A549 (cell line): ENCODE data around the gene ATP2B3. TPM values are rescaled to one million over a fixed set of nuclear protein-coding genes. Genes with fewer than 3 reads are reported as not detected.

Source experiments
- ATAC-seq, 2 experiments: fragments of 200-7000 bp in 1 of 2; fragments of >200 bp in 1 of 2; cut with Nextera tagmentation in 1 of 2; cut with Tn5 transposase in 1 of 2; 3 replicates each; pipeline versions ENCODE4 v1.8.0 to v1.9.1; 2018 to 2020; ENCODE audit warnings: mild to moderate bottlenecking in 1 of 2, moderate library complexity in 1 of 2
- CTCF ChIA-PET: fragments of 300-600 bp; sonication (Branson Sonifier 250); formaldehyde crosslinking; extraction: SDS; loops from one replicate; lab custom pipeline; 2021; ENCODE audit warnings: antibody characterized with exemption, inconsistent platforms; lab: Yijun Ruan, JAX
- POLR2A ChIA-PET: fragments of 350-600 bp; formaldehyde crosslinking; extraction: SDS; loops from one replicate; lab custom pipeline; 2021; ENCODE audit warnings: antibody characterized with exemption, inconsistent platforms; lab: Yijun Ruan, JAX
- DNase-seq, 2 experiments: peaks; one replicate each; pipeline versions ENCODE4 v3.0.0 to v3.0.0-alpha.2; 2011 to 2016; ENCODE audit warnings: low read depth in 1 of 2, low spot score in 1 of 2
- FAIRE-seq: peaks from 2 replicates; lab custom pipeline; 2011; peaks lifted over from hg19 to GRCh38; lab: Jason Lieb, UNC
- H3K27ac ChIP-seq, 2 experiments: fragments of >200 bp; sonication (Bioruptor Twin); formaldehyde crosslinking; 3 replicates each; pipeline ENCODE4 v1.5.1; 2016 to 2017
- H3K4me1 ChIP-seq: fragments of >200 bp; sonication (Bioruptor Twin); formaldehyde crosslinking; 3 replicates; pipeline ENCODE4 v1.6.1; 2016
- H3K4me2 ChIP-seq: fragments of >200 bp; sonication (Bioruptor Twin); formaldehyde crosslinking; 3 replicates; pipeline ENCODE4 v1.6.1; 2016
- H3K4me3 ChIP-seq: fragments of >200 bp; sonication (Bioruptor Twin); formaldehyde crosslinking; 3 replicates; pipeline ENCODE4 v1.5.1; 2016
- H3K9me3 ChIP-seq: fragments of >200 bp; sonication (Bioruptor Twin); formaldehyde crosslinking; 3 replicates; pipeline ENCODE4 v1.6.1; 2016
- ATOH8 ChIP-seq: fragments of 250-450 bp; sonication (Bioruptor Pico); IDR thresholded peaks from 2 replicates; pipeline ENCODE4 v1.5.0; 2020; ENCODE audit warnings: low read depth, mild to moderate bottlenecking, moderate library complexity
- CBX2 ChIP-seq: fragments of 200-600 bp; sonication (generic); IDR thresholded peaks from 2 replicates; pipeline ENCODE4 v1.6.1; 2016; ENCODE audit warnings: low read depth, mild to moderate bottlenecking, borderline replicate concordance
- CEBPB ChIP-seq, 2 experiments: fragments of >200 bp in 1 of 2; sonication (Bioruptor Twin) in 1 of 2; formaldehyde crosslinking in 1 of 2; IDR thresholded peaks; 2 replicates each; pipeline ENCODE4 v1.6.1; 2012 to 2016
- CHD4 ChIP-seq: fragments of 200-600 bp; sonication (generic); IDR thresholded peaks from 2 replicates; pipeline ENCODE4 v1.6.1; 2016; ENCODE audit warnings: antibody characterized with exemption, mild to moderate bottlenecking, borderline replicate concordance
- CTCF ChIP-seq: fragments of >200 bp; sonication (Bioruptor Twin); formaldehyde crosslinking; IDR thresholded peaks from 3 replicates; pipeline ENCODE4 v1.5.1; 2016
- FOSL2 ChIP-seq, 2 experiments: fragments of 450-650 bp in 1 of 2; fragments of >200 bp in 1 of 2; sonication (Bioruptor Twin) in 1 of 2; formaldehyde crosslinking; IDR thresholded peaks; 2 replicates each; pipeline versions ENCODE4 v1.5.0 to v1.6.1; 2016 to 2020; ENCODE audit warnings: mild to moderate bottlenecking in 1 of 2, moderate library complexity in 1 of 2
- FOXS1 ChIP-seq: fragments of 250-450 bp; sonication (Bioruptor Pico); IDR thresholded peaks from 2 replicates; pipeline ENCODE4 v1.5.0; 2020; ENCODE audit warnings: mild to moderate bottlenecking, moderate library complexity
- HEYL ChIP-seq: fragments of 250-450 bp; sonication (Bioruptor Pico); IDR thresholded peaks from 2 replicates; pipeline ENCODE4 v1.8.0; 2021; ENCODE audit warnings: mild to moderate bottlenecking, moderate library complexity
- KDM1A ChIP-seq: fragments of 200-600 bp; sonication (generic); IDR thresholded peaks from 2 replicates; pipeline ENCODE4 v1.6.1; 2016; ENCODE audit warnings: low read depth, mild to moderate bottlenecking
- MYC ChIP-seq: IDR thresholded peaks from 2 replicates; pipeline ENCODE4 v1.6.1; 2012; ENCODE audit warnings: mild to moderate bottlenecking, inconsistent platforms, low read length, improper control_type of control experiment, borderline replicate concordance
- NFE2L2 ChIP-seq: fragments of 150-350 bp; conservative IDR thresholded peaks from 2 replicates; pipeline ENCODE4 v1.6.1; 2014; ENCODE audit warnings: low read length
- NPAS2 ChIP-seq: fragments of 250-450 bp; sonication (Bioruptor Pico); IDR thresholded peaks from 2 replicates; pipeline ENCODE4 v1.8.0; 2022; ENCODE audit warnings: mild to moderate bottlenecking, moderate library complexity, borderline replicate concordance
- NR3C1 ChIP-seq: fragments of >200 bp; sonication (Bioruptor Twin); formaldehyde crosslinking; IDR thresholded peaks from 3 replicates; pipeline ENCODE4 v1.6.1; 2017
- RAD21 ChIP-seq, 2 experiments: fragments of >200 bp in 1 of 2; sonication (Bioruptor Twin) in 1 of 2; formaldehyde crosslinking in 1 of 2; IDR thresholded peaks in 1 of 2; conservative IDR thresholded peaks in 1 of 2; 2 replicates in 1 of 2; 3 replicates in 1 of 2; pipeline ENCODE4 v1.6.1; 2012 to 2018; ENCODE audit warnings: inconsistent platforms in 1 of 2
- RNF2 ChIP-seq: fragments of 200-600 bp; sonication (generic); IDR thresholded peaks from 2 replicates; pipeline ENCODE4 v1.6.1; 2016; ENCODE audit warnings: low read depth, mild to moderate bottlenecking, antibody characterized with exemption, moderate library complexity, borderline replicate concordance
- ZNF302 ChIP-seq: fragments of 250-450 bp; sonication (Bioruptor Pico); IDR thresholded peaks from 2 replicates; pipeline ENCODE4 v1.9.0; 2021; ENCODE audit warnings: inconsistent platforms, mild to moderate bottlenecking, moderate library complexity
- ZSCAN20 ChIP-seq: fragments of 250-450 bp; sonication (Bioruptor Pico); IDR thresholded peaks from 2 replicates; pipeline ENCODE4 v1.8.0; 2022; ENCODE audit warnings: mild to moderate bottlenecking, moderate library complexity
- WGBS: methylation state at CpG from one replicate; pipeline ENCODE4 v1.1.6; 2017; ENCODE audit errors: missing lambda C conversion rate; 5-methylcytosine and 5-hydroxymethylcytosine counted together
- polyA plus RNA-seq, 4 experiments: library from polyadenylated mRNA; depleted of rRNA in 3 of 4; stranded (reverse); fragments of >200 nt; fragmentation: RNase III in 1 of 4; extraction: RNeasy Plus Mini Kit Qiagen cat#74134 plus additional on column Dnase treatment in 1 of 4; gene quantifications; 2 replicates in 3 of 4; 3 replicates in 1 of 4; pipeline ENCODE4 v1.2.3, GENCODE V29; 2011 to 2017

ATP2B3 gene
- polyA plus RNA-seq, 2 of the 4 experiments (the other 2 are of a cell fraction), result 0.13 to 0.30 TPM

- ATAC-seq (no peak), DNase-seq (no peak), FAIRE-seq (no peak)
- no peak for TF ChIP-seq KDM1A
- Histone ChIP-seq H3K4me3 (no peak overlapping the region), H3K9me3 (no peaks in the 10 kb centered on the region), H3K27ac (no peak overlapping the region), H3K4me2 (no peak overlapping the region), H3K4me1 (no peaks in the 10 kb centered on the region)
- ChIA-PET CTCF (interaction anchor here (3.8 kb wide), 1 partner anchor 10 kb away, joined by 20 read pairs; no protein-coding TSS in a partner anchor), POLR2A (no interaction called here)
- WGBS, result 40% methylated on average over 1 of the region's 8 CpGs
These were observed 27.3 kb downstream of the ATP2B3 start for GRCh38 chrX:153544727-153545126.

GRCh38 chrX:153546386-153546785 lies 28.9 kb downstream of the ATP2B3 start:
- ATAC-seq, result no peak
- CTCF ChIA-PET, result interaction anchor here (0.9 to 3.8 kb wide), 3 partner anchors 9 to 604 kb away, joined by 4 to 20 read pairs (median 4); no protein-coding TSS in a partner anchor
- DNase-seq, result no peak
- POLR2A ChIA-PET, result no interaction called here
- Histone ChIP-seq H3K4me1 (no peaks in the 10 kb centered on the region), H3K4me2 (no peak overlapping the region), H3K9me3 (no peaks in the 10 kb centered on the region), H3K4me3 (no peak overlapping the region), H3K27ac (no peak overlapping the region)
- TF ChIP-seq RAD21 (conservative IDR thresholded peaks at IDR 0.05 in 1 of 2, IDR thresholded peaks at IDR 0.05 in 1 of 2), result no peak
- no peak for TF ChIP-seq CEBPB (IDR thresholded peaks at IDR 0.05)
- no peak for TF ChIP-seq CTCF
- TF ChIP-seq HEYL (CRISPR knock-in tag), result no peak
- no peak for FAIRE-seq
- WGBS, result 81% methylated on average over 5 of the region's 11 CpGs

- Histone ChIP-seq H3K27ac (no peak overlapping the region), H3K4me3 (no peak overlapping the region), H3K4me2 (no peak overlapping the region), H3K4me1 (no peaks in the 10 kb centered on the region), H3K9me3 (no peaks in the 10 kb centered on the region)
- 51% methylated on average over 7 of the region's 7 CpGs for WGBS
- DNase-seq (no peak), FAIRE-seq (no peak), ATAC-seq (no peak; a peak in 1 of 6 replicates)
- ChIA-PET CTCF (interaction anchor here (0.9 to 3.5 kb wide), 4 partner anchors 8 to 605 kb away, joined by 3 to 21 read pairs (median 4); no protein-coding TSS in a partner anchor), POLR2A (no interaction called here)
- TF ChIP-seq HEYL (CRISPR knock-in tag), result no peak
- TF ChIP-seq KDM1A, result no peak
- no peak for TF ChIP-seq ZSCAN20 (CRISPR knock-in tag)
- no peak for TF ChIP-seq CBX2
- no peak for TF ChIP-seq FOXS1
- TF ChIP-seq NPAS2 (CRISPR knock-in tag), result no peak
- TF ChIP-seq NFE2L2, result no peak
- no peak for TF ChIP-seq CHD4
- TF ChIP-seq MYC, result no peak
- no peak for TF ChIP-seq ZNF302 (CRISPR knock-in tag)
- no peak for TF ChIP-seq RNF2
- no peak for TF ChIP-seq NR3C1
These were observed 29.8 kb downstream of the ATP2B3 start for GRCh38 chrX:153547195-153547594.

GRCh38 chrX:153549231-153549630 lies 31.8 kb downstream of the ATP2B3 start:
- FAIRE-seq (no peak), ATAC-seq (no peak), DNase-seq (no peak)
- no peaks in the 10 kb centered on the region for H3K4me1 ChIP-seq
- CTCF ChIA-PET, result interaction anchor here (0.9 to 3.5 kb wide), 3 partner anchors 10 to 41 kb away, joined by 3 to 21 read pairs (median 3); no protein-coding TSS in a partner anchor
- H3K4me3 ChIP-seq, result no peak overlapping the region
- no peaks in the 10 kb centered on the region for H3K9me3 ChIP-seq
- WGBS, result 36% methylated on average over 5 of the region's 17 CpGs
- POLR2A ChIA-PET, result no interaction called here
- H3K4me2 ChIP-seq, result no peak overlapping the region
- no peak overlapping the region for H3K27ac ChIP-seq
- no peak for TF ChIP-seq CEBPB (IDR thresholded peaks at IDR 0.05)
- no peak for TF ChIP-seq NR3C1
- no peak for TF ChIP-seq ATOH8
- no peak for TF ChIP-seq FOSL2 (IDR thresholded peaks at IDR 0.05)
- no peak for TF ChIP-seq FOSL2 (CRISPR knock-in tag; IDR thresholded peaks at IDR 0.05)
- no peak for TF ChIP-seq HEYL (CRISPR knock-in tag)
